Measurements from ENCODE around the gene SACS. TPM values are rescaled to one million over a fixed set of nuclear protein-coding genes. Genes with fewer than 3 reads are reported as not detected.

Gene SACS
- total RNA-seq, 1 experiment from 2014 or later, result 53.0 TPM

- WGBS (ENCODE audit: extremely low coverage, insufficient read length, low lambda C conversion rate), result no CpG with 5 or more reads among the region's 3 CpGs
- H3K36me3 Mint-ChIP-seq (ENCODE audit: insufficient read depth in 1 of 3, low read depth in 3 of 3), result peaks cover 2 to 5% (median 5%) of the 10 kb centered on the region in 3 experiments; a peak in 4 of 7 replicates
- H3K4me3 Mint-ChIP-seq, result no peak overlapping the region
- Histone ChIP-seq H4K20me1 (ENCODE audit: control insufficient read depth, insufficient read depth, insufficient read length) (no peaks in the 10 kb centered on the region), H2AFZ (ENCODE audit: low read length) (no peak overlapping the region), H2AK5ac (ENCODE audit: insufficient read length, low read length) (no peak overlapping the region), H3K79me1 (ENCODE audit: insufficient read depth, low read depth, low read length, poor library complexity, severe bottlenecking) (no peaks in the 10 kb centered on the region), H3K27me3 (ENCODE audit: insufficient read depth, low read length) (no peaks in the 10 kb centered on the region), H3K4ac (ENCODE audit: low read depth, low read length) (no peak overlapping the region), H3K56ac (ENCODE audit: insufficient read length, low read depth, low read length) (no peak overlapping the region), H3K9ac (ENCODE audit: extremely low read depth, insufficient read length, low read length) (no peak overlapping the region), H3K14ac (ENCODE audit: insufficient read depth, low read length) (no peak overlapping the region), H2BK20ac (ENCODE audit: low read depth, low read length, poor library complexity, severe bottlenecking) (no peak overlapping the region), H3K4me1 (ENCODE audit: insufficient read depth, low read length) (peaks cover 6% of the 10 kb centered on the region; the same call in 1 of the 2 replicates), H3T11ph (ENCODE audit: low read length) (no peak overlapping the region), H2BK5ac (ENCODE audit: insufficient read length, low read length) (no peak overlapping the region), H3K23me2 (ENCODE audit: insufficient read length, low read depth, low read length, poor library complexity, severe bottlenecking) (peaks cover 3% of the 10 kb centered on the region), H3K79me2 (ENCODE audit: insufficient read depth, low read length) (no peaks in the 10 kb centered on the region), H3K9me3 (ENCODE audit: control insufficient read depth, low read depth, low read length) (no peaks in the 10 kb centered on the region), H3K23ac (ENCODE audit: insufficient read length, low read depth, low read length) (no peak overlapping the region), H2BK15ac (ENCODE audit: low read depth, low read length) (no peak overlapping the region), H2BK12ac (ENCODE audit: insufficient read length, low read depth, low read length) (no peak overlapping the region), H4K5ac (ENCODE audit: insufficient read length, low read depth, low read length) (no peak overlapping the region), H4K91ac (ENCODE audit: insufficient read length, low read depth, low read length) (no peak overlapping the region), H3K27ac (ENCODE audit: insufficient read length, low read depth, low read length) (no peak overlapping the region), H4K8ac (replicated peaks; ENCODE audit: insufficient read length, low read depth, low read length) (no peak overlapping the region), H3K4me2 (ENCODE audit: insufficient read depth, insufficient read length, low read length) (no peak overlapping the region), H3K18ac (ENCODE audit: insufficient read length, low read depth, low read length) (no peak overlapping the region), H2BK120ac (ENCODE audit: low read depth, low read length, poor library complexity, severe bottlenecking) (no peak overlapping the region)
- peak overlapping the region in 2 of 3 experiments; percentile 27 to 59; a peak in 2 of 7 replicates for H3K27ac Mint-ChIP-seq
- H3K27me3 Mint-ChIP-seq (ENCODE audit: low read depth), result no peaks in the 10 kb centered on the region
- H3K4me1 Mint-ChIP-seq, result peaks cover 38 to 45% of the 10 kb centered on the region in 2 experiments
- no peak for DNase-seq
- TF ChIP-seq, protein P1, sequence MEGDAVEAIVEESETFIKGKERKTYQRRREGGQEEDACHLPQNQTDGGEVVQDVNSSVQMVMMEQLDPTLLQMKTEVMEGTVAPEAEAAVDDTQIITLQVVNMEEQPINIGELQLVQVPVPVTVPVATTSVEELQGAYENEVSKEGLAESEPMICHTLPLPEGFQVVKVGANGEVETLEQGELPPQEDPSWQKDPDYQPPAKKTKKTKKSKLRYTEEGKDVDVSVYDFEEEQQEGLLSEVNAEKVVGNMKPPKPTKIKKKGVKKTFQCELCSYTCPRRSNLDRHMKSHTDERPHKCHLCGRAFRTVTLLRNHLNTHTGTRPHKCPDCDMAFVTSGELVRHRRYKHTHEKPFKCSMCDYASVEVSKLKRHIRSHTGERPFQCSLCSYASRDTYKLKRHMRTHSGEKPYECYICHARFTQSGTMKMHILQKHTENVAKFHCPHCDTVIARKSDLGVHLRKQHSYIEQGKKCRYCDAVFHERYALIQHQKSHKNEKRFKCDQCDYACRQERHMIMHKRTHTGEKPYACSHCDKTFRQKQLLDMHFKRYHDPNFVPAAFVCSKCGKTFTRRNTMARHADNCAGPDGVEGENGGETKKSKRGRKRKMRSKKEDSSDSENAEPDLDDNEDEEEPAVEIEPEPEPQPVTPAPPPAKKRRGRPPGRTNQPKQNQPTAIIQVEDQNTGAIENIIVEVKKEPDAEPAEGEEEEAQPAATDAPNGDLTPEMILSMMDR (conservative IDR thresholded peaks at IDR 0.05), result no peak
- H3K9me3 Mint-ChIP-seq, result peaks cover 5 to 7% of the 10 kb centered on the region in 2 experiments
These were observed 14.4 kb upstream of the SACS start for GRCh38 chr13:23447927-23448326.
